PC-9 (cell line): ENCODE data around the gene ABTB1.

Source experiments
- CTCF ChIP-seq: fragments of 200-600 bp; sonication (generic); conservative IDR thresholded peaks from 2 replicates; pipeline ENCODE4 v1.6.1; 2017; ENCODE audit warnings: mixed run types, antibody characterized with exemption, mild to moderate bottlenecking, moderate library complexity
- EZH2 ChIP-seq: fragments of 200-600 bp; sonication (generic); IDR thresholded peaks from 2 replicates; pipeline ENCODE4 v1.8.0; 2017; ENCODE audit warnings: antibody characterized with exemption, low read depth

DNA sequence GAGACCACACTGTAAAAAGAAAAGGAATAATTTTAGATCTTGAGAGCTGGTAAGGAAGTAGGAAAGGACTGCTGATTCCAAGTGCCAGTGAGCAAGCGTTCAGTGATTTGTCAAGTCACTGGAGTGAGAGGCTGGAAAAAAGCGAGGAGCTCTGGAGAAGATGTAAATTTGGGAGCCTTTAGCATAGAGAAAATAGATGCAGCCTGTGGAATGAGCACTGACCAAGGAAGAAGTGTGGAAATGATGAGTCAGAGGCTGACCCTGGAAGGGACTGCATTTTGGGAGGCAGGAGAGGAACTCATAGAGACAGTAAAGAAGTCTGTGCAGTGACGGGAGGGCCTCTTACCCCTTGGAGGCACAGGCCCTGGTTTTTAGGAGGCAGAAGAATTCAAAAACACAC lies 17.1 kb upstream of the ABTB1 start:
- TF ChIP-seq CTCF (no peak), EZH2 (no peak)
